Esophagus muscularis mucosa (tissue), 4 donors: ENCODE results near the gene CCNJL.

Source experiments
- EP300 ChIP-seq: sonication (generic); formaldehyde crosslinking; IDR thresholded peaks from one replicate; pipeline ENCODE4 v1.6.1; 2017; ENCODE audit warnings: antibody characterized with exemption
- POLR2A ChIP-seq: fragments of 450-650 bp; IDR thresholded peaks from one replicate; pipeline ENCODE4 v1.6.1; 2017; ENCODE audit warnings: antibody characterized with exemption, moderate library complexity, mild to moderate bottlenecking, low read depth
- TF ChIP-seq, protein P1 (sequence below), 3 experiments: fragments of 200-600 bp in 2 of 3; fragments of 450-650 bp in 1 of 3; sonication (generic) in 2 of 3; IDR thresholded peaks; one replicate each; pipeline ENCODE4 v1.5.1; 2017 to 2019; ENCODE audit warnings: antibody characterized with exemption in 3 of 3, mild to moderate bottlenecking in 2 of 3, moderate library complexity in 1 of 3

GRCh38 chr5:160353379-160353778 is 41.0 kb upstream of the CCNJL start:
- no peak for TF ChIP-seq EP300
- TF ChIP-seq, protein P1, sequence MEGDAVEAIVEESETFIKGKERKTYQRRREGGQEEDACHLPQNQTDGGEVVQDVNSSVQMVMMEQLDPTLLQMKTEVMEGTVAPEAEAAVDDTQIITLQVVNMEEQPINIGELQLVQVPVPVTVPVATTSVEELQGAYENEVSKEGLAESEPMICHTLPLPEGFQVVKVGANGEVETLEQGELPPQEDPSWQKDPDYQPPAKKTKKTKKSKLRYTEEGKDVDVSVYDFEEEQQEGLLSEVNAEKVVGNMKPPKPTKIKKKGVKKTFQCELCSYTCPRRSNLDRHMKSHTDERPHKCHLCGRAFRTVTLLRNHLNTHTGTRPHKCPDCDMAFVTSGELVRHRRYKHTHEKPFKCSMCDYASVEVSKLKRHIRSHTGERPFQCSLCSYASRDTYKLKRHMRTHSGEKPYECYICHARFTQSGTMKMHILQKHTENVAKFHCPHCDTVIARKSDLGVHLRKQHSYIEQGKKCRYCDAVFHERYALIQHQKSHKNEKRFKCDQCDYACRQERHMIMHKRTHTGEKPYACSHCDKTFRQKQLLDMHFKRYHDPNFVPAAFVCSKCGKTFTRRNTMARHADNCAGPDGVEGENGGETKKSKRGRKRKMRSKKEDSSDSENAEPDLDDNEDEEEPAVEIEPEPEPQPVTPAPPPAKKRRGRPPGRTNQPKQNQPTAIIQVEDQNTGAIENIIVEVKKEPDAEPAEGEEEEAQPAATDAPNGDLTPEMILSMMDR (IDR thresholded peaks at IDR 0.05), result no peak
- TF ChIP-seq POLR2A, result no peak
